SU-DHL-6 (cell line): ENCODE results near the gene INPP5A.

ENCODE experiments used
- H2AFZ ChIP-seq: fragments of 200-600 bp; sonication (generic); 2 replicates; pipeline ENCODE4 v1.6.1; 2014; ENCODE audit warnings: low read depth, mild to moderate bottlenecking, moderate library complexity, mixed read lengths, antibody characterized with exemption, low read length; ENCODE audit not compliant: severe bottlenecking
- H3F3A ChIP-seq: fragments of 200-600 bp; shearing (Covaris generic); 2 replicates; pipeline ENCODE4 v1.6.0; 2016; ENCODE audit warnings: antibody characterized with exemption, mild to moderate bottlenecking; ENCODE audit not compliant: insufficient read depth
- H3K27ac ChIP-seq: fragments of 200-600 bp; sonication (generic); 2 replicates; pipeline ENCODE4 v1.5.1; 2016; ENCODE audit warnings: low read depth, mild to moderate bottlenecking, low read length, moderate library complexity, mixed read lengths
- H3K27me3 ChIP-seq: fragments of 200-600 bp; sonication (generic), shearing (Covaris generic); 2 replicates; pipeline ENCODE4 v1.6.0; 2014; ENCODE audit warnings: mild to moderate bottlenecking, low read length
- H3K36me3 ChIP-seq: fragments of 200-600 bp; sonication (generic); 2 replicates; pipeline ENCODE4 v1.6.1; 2014; ENCODE audit warnings: mild to moderate bottlenecking, low read length, mixed read lengths
- H3K4me2 ChIP-seq: fragments of 300-600, 200-600 bp; shearing (Covaris generic), sonication (generic); 2 replicates; pipeline ENCODE4 v1.6.0; 2014; ENCODE audit warnings: low read length, low read depth, mild to moderate bottlenecking; ENCODE audit not compliant: poor library complexity, severe bottlenecking
- H3K4me3 ChIP-seq: fragments of 200-600 bp; sonication (generic); 2 replicates; pipeline ENCODE4 v1.5.1; 2014; ENCODE audit warnings: antibody characterized with exemption, low read length, mild to moderate bottlenecking, mixed read lengths; ENCODE audit not compliant: insufficient read depth, poor library complexity, severe bottlenecking
- H3K79me2 ChIP-seq: fragments of 200-600 bp; sonication (generic); 2 replicates; pipeline ENCODE4 v1.6.1; 2014; ENCODE audit warnings: mild to moderate bottlenecking, low read length, moderate library complexity; ENCODE audit not compliant: insufficient read depth
- H3K9ac ChIP-seq: fragments of 200-600 bp; sonication (generic); 2 replicates; pipeline ENCODE4 v1.7.0; 2014; ENCODE audit warnings: mild to moderate bottlenecking, low read length
- H3K9me2 ChIP-seq: fragments of 200-600 bp; sonication (generic); replicated peaks from 2 replicates; pipeline ENCODE4 v1.6.1; 2014; ENCODE audit warnings: low read length; ENCODE audit not compliant: insufficient read depth
- H3K9me3 ChIP-seq: fragments of 200-600 bp; sonication (generic); 2 replicates; pipeline ENCODE4 v1.6.1; 2014; ENCODE audit warnings: low read length, mixed read lengths; ENCODE audit not compliant: insufficient read depth
- H4K20me1 ChIP-seq: fragments of 200-600 bp; sonication (generic); 2 replicates; pipeline ENCODE4 v1.6.1; 2014; ENCODE audit warnings: low read depth, mild to moderate bottlenecking, antibody characterized with exemption, low read length, moderate library complexity, mixed read lengths
- EZH2phosphoT487 ChIP-seq: fragments of 200-600 bp; sonication (generic), shearing (Covaris generic); conservative IDR thresholded peaks from 2 replicates; pipeline ENCODE4 v1.6.1; 2018; ENCODE audit warnings: mild to moderate bottlenecking, antibody characterized with exemption, low read length, moderate library complexity, mixed read lengths
- TF ChIP-seq, protein P1 (sequence below): fragments of 200-600 bp; sonication (generic); IDR thresholded peaks from one replicate; pipeline ENCODE4 v1.5.1; 2017; ENCODE audit warnings: antibody characterized with exemption, mild to moderate bottlenecking, low read length, moderate library complexity; ENCODE audit not compliant: insufficient read depth, poor library complexity, severe bottlenecking

The INPP5A gene

DNA sequence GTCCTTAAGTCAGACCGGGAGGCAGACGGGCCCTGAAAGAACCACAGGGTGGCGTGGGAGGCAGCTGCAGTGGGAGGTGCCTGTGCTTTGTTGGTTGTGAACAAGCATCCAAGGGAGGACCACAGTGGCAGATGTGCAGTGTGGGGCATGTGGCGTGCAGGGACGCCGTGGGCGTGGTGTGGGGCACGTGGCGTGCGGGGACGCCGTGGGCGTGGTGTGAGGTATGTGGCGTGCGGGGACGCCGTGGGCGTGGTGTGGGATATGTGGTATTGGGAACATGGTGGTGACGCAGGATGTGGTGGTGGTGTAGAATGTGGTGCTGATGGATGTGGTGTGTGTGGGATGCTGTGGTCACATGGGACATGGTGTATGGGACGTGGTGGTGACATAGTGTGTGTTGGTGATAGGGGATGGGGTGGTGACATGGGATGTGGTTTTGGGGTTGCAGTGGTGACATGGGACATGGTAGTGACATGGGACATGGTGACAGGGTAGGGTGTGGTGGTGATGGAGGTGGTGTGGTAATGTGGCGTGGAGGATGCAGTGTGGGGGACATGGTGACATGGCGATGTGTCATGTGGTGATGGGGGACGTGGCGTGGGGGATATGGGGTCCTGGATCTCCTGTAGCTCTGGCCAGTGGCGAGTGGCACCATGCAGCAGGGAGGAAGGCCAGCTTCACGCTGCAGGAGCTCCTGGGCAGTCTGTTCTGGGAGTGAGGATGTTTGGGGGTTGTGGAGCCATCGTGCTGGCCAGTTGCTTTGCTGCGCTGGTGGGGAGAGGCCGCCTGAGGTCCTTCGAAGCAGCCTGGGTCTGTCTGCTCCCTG is 78.8 kb downstream of the INPP5A start:
- Histone ChIP-seq H3K4me3 (no peak overlapping the region), H3K4me2 (no peak overlapping the region), H3K36me3 (no peaks in the 10 kb centered on the region), H3K9me2 (no peaks in the 10 kb centered on the region), H2AFZ (no peak overlapping the region), H3K27me3 (no peaks in the 10 kb centered on the region), H3K79me2 (no peaks in the 10 kb centered on the region), H3K27ac (no peak overlapping the region), H3K9me3 (no peaks in the 10 kb centered on the region), H3F3A (no peaks in the 10 kb centered on the region), H4K20me1 (no peaks in the 10 kb centered on the region), H3K9ac (no peak overlapping the region)
- no peak for TF ChIP-seq EZH2phosphoT487
- TF ChIP-seq, protein P1, sequence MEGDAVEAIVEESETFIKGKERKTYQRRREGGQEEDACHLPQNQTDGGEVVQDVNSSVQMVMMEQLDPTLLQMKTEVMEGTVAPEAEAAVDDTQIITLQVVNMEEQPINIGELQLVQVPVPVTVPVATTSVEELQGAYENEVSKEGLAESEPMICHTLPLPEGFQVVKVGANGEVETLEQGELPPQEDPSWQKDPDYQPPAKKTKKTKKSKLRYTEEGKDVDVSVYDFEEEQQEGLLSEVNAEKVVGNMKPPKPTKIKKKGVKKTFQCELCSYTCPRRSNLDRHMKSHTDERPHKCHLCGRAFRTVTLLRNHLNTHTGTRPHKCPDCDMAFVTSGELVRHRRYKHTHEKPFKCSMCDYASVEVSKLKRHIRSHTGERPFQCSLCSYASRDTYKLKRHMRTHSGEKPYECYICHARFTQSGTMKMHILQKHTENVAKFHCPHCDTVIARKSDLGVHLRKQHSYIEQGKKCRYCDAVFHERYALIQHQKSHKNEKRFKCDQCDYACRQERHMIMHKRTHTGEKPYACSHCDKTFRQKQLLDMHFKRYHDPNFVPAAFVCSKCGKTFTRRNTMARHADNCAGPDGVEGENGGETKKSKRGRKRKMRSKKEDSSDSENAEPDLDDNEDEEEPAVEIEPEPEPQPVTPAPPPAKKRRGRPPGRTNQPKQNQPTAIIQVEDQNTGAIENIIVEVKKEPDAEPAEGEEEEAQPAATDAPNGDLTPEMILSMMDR: no peak

DNA sequence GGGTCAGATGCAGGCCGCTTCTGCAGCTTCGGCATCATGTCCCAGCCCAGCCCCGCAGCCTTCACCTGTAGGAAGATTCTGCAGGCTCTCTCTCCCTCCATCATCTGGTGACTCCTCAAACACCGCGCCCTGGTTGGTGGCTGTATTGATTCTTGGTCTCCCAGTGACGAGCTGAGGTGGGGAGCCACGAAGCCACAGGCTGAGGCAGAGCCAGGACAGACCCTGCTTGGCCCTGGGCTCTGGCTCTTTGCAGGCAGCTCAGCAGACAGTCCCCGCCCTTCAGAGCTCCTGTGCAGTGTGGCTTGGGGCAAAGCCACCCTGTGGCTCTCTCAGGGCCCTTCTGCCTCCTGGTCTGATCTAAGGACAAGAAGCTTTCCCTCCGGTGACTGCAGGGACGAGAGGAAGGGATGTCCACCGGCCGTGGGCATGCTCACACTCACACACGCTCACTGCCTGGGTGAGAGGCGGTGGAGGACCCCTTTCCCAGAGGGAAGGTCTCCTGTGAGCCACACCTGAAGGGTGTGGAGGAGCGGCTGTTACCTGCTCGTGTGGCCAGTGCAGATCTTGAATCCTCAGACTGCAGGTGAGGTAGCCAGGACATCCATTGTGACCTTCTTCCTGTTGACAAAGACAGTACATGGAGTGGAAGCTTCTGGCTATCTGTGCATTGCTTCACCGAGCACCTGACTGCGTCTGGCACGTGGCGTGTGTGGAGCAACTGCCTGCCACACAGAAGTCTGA is 79.6 kb downstream of the INPP5A start:
- no peak overlapping the region for H3K9ac ChIP-seq
- H3K9me2 ChIP-seq: no peaks in the 10 kb centered on the region
- no peak overlapping the region for H3K4me3 ChIP-seq
- no peaks in the 10 kb centered on the region for H3K9me3 ChIP-seq
- no peak overlapping the region for H2AFZ ChIP-seq
- H3K36me3 ChIP-seq: no peaks in the 10 kb centered on the region
- H3F3A ChIP-seq: no peaks in the 10 kb centered on the region
- TF ChIP-seq, protein P1: no peak
- TF ChIP-seq EZH2phosphoT487: no peak
- no peaks in the 10 kb centered on the region for H4K20me1 ChIP-seq
- H3K27ac ChIP-seq: no peak overlapping the region
- H3K4me2 ChIP-seq: no peak overlapping the region
- no peaks in the 10 kb centered on the region for H3K27me3 ChIP-seq
- H3K79me2 ChIP-seq: no peaks in the 10 kb centered on the region

DNA sequence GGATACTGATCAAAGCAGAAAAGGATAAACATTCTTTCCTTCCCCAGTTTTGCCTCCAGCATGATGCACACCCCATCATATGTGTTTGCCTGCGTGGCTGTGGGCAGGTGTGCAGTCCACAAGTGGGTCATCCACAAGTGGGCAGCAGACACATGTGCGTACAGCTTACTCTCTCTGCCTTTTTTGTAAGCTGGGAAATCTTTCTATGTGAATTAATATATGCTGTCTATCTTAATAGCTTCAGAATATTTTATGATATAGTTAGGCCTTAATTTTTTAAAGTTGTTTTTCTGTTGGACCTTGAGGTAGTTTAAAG is 80.1 kb downstream of the INPP5A start:
- H3K27me3 ChIP-seq: no peaks in the 10 kb centered on the region
- no peak overlapping the region for H2AFZ ChIP-seq
- H3K9me2 ChIP-seq: no peaks in the 10 kb centered on the region
- H3K4me2 ChIP-seq: no peak overlapping the region
- no peak overlapping the region for H3K27ac ChIP-seq
- H3F3A ChIP-seq: no peaks in the 10 kb centered on the region
- no peaks in the 10 kb centered on the region for H3K79me2 ChIP-seq
- no peaks in the 10 kb centered on the region for H3K9me3 ChIP-seq
- no peaks in the 10 kb centered on the region for H4K20me1 ChIP-seq
- TF ChIP-seq, protein P1: no peak
- no peak for TF ChIP-seq EZH2phosphoT487
- H3K36me3 ChIP-seq: no peaks in the 10 kb centered on the region
- H3K9ac ChIP-seq: no peak overlapping the region
- H3K4me3 ChIP-seq: no peak overlapping the region
